ENCODE measurements around the gene FAM168A.

- no peak for TF ChIP-seq CTCF (IDR thresholded peaks at IDR 0.05)
- no peak for TF ChIP-seq POLR2A (IDR thresholded peaks at IDR 0.05)
These were observed 18.1 kb downstream of the FAM168A start for GRCh38 chr11:73579641-73580434.

Data from tibial nerve (tissue), 3 donors.